Lung (tissue), 12 donors: Measurements from ENCODE around the gene ULK3. TPM values are rescaled to one million over a fixed set of nuclear protein-coding genes. Genes with fewer than 3 reads are reported as not detected.

Experiments
- ATAC-seq: fragments of 200-7000 bp; cut with Tn5 transposase; one replicate; pipeline ENCODE4 v1.9.1; 2020; ENCODE audit warnings: moderate number of reproducible peaks; ENCODE audit not compliant: insufficient read depth, low FRiP score
- DNase-seq, 3 donors: peaks; one replicate each; pipeline ENCODE4 v3.0.0-alpha.2; 2013 to 2017
- H3K27ac ChIP-seq, 2 donors: one replicate each; pipeline ENCODE4 v1.5.1; 2013; ENCODE audit warnings: mild to moderate bottlenecking in 2 of 2, moderate library complexity in 2 of 2, control low read depth in 1 of 2, inconsistent platforms in 1 of 2, low read depth in 1 of 2, low read length in 1 of 2
- H3K27me3 ChIP-seq, 3 donors: one replicate each; pipeline ENCODE4 v1.5.1; 2013; ENCODE audit warnings: low read length in 2 of 3; ENCODE audit not compliant: control insufficient read depth in 3 of 3, insufficient read depth in 3 of 3
- H3K36me3 ChIP-seq, 4 donors: one replicate each; pipeline ENCODE4 v1.5.1; 2013; ENCODE audit warnings: low read length in 4 of 4, mild to moderate bottlenecking in 1 of 4, moderate library complexity in 1 of 4; ENCODE audit not compliant: control insufficient read depth in 4 of 4, insufficient read depth in 4 of 4
- H3K4me1 ChIP-seq, 5 donors: one replicate each; pipeline ENCODE4 v1.5.1; 2013; ENCODE audit warnings: low read length in 5 of 5, mild to moderate bottlenecking in 2 of 5, moderate library complexity in 1 of 5; ENCODE audit not compliant: control insufficient read depth in 5 of 5, insufficient read depth in 5 of 5
- H3K4me3 ChIP-seq: one replicate; pipeline ENCODE4 v1.5.1; 2013; ENCODE audit warnings: mild to moderate bottlenecking, control low read depth, moderate library complexity
- H3K9ac ChIP-seq, 2 donors: one replicate each; pipeline ENCODE4 v1.5.1; 2013; ENCODE audit warnings: low read length in 2 of 2, control low read depth in 1 of 2; ENCODE audit not compliant: insufficient read depth in 1 of 2
- H3K9me3 ChIP-seq, 4 donors: one replicate each; pipeline ENCODE4 v1.5.1; 2013; ENCODE audit warnings: low read length in 3 of 4, mild to moderate bottlenecking in 1 of 4, moderate library complexity in 1 of 4; ENCODE audit not compliant: control insufficient read depth in 4 of 4, insufficient read depth in 3 of 4
- CTCF ChIP-seq: IDR thresholded peaks from 2 replicates; pipeline ENCODE4 v1.5.1; 2012; ENCODE audit warnings: mild to moderate bottlenecking; ENCODE audit errors: control extremely low read depth, extremely low read depth
- WGBS, 2 donors: extraction: QIAGEN DNeasy Blood & Tissue Kit; methylation state at CpG; one replicate each; pipeline ENCODE4 v1.1.7; 2013; 5-methylcytosine and 5-hydroxymethylcytosine counted together
- polyA plus RNA-seq, 2 donors: library from polyadenylated mRNA; stranded (reverse); fragments of 200-250 nt; gene quantifications; one replicate each; pipeline ENCODE4 v1.2.1, GENCODE V29; 2013
- total RNA-seq, 2 donors: library from RNA; depleted of rRNA in 1 of 2; stranded (reverse); fragments of >200 nt in 1 of 2; gene quantifications; one replicate each; pipeline ENCODE4 v1.2.1, GENCODE V29; 2014 to 2021
- donor health status: control.
- donor health status: control.
- donor health status: Bipolar disorder and iron deficiency.
- donor health status: healthy.
- donor health status: DM: yes; HTN: yes; CAD: no.

The ULK3 gene
- total and polyA plus RNA-seq, 4 donors: 20.6 to 54.5 (median 38.7) TPM

- WGBS, 2 donors: 80 to 88% methylated on average over 5 of the region's 5 CpGs
- H3K4me1 ChIP-seq: peaks cover 0 to 8% (median 0%) of the 10 kb centered on the region in 5 donors
- no peak overlapping the region for H3K9ac ChIP-seq
Measured at GRCh38 chr15:74809242-74809641, 33.7 kb downstream of the ULK3 start.

DNA sequence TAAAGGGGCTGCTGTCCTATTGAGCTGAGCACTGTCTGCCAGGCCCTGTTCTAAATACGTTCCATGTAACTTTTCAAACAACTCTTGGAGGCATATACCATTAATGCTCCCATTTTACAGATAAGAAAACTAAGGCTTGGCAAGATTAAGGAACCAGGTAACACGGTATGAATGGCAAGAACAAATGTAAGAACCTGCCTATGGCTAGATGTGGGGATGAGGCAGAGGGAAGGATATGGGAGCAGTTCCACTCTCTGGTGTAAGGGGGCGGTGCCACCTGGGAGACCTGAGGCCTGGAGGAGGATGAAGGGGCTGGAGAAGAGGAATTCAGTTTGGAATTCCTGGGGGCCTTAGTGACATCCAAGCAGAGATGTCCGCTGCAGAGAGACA, 34.1 kb downstream of the ULK3 start:
- Histone ChIP-seq H3K9ac (no peak overlapping the region), H3K27me3 (no peaks in the 10 kb centered on the region), H3K27ac (no peak overlapping the region), H3K9me3 (no peaks in the 10 kb centered on the region), H3K4me3 (no peak overlapping the region), H3K36me3 (peaks cover 0 to under 1% (median 0%) of the 10 kb centered on the region in 4 donors), H3K4me1 (peaks cover 0 to 8% (median 0%) of the 10 kb centered on the region in 5 donors)
- WGBS, 2 donors: 67 to 84% methylated on average over 4 of the region's 4 CpGs
- ATAC-seq (no peak), DNase-seq (no peak)
- no peak for TF ChIP-seq CTCF

More at GRCh38 chr15:74809242-74809641, 33.7 kb downstream of the ULK3 start:
- no peak overlapping the region for H3K27ac ChIP-seq
- no peak overlapping the region for H3K4me3 ChIP-seq
- no peak for TF ChIP-seq CTCF
- no peaks in the 10 kb centered on the region for H3K27me3 ChIP-seq
- no peak for DNase-seq
- no peaks in the 10 kb centered on the region for H3K9me3 ChIP-seq
- ATAC-seq: no peak
- no peaks in the 10 kb centered on the region for H3K36me3 ChIP-seq

DNA sequence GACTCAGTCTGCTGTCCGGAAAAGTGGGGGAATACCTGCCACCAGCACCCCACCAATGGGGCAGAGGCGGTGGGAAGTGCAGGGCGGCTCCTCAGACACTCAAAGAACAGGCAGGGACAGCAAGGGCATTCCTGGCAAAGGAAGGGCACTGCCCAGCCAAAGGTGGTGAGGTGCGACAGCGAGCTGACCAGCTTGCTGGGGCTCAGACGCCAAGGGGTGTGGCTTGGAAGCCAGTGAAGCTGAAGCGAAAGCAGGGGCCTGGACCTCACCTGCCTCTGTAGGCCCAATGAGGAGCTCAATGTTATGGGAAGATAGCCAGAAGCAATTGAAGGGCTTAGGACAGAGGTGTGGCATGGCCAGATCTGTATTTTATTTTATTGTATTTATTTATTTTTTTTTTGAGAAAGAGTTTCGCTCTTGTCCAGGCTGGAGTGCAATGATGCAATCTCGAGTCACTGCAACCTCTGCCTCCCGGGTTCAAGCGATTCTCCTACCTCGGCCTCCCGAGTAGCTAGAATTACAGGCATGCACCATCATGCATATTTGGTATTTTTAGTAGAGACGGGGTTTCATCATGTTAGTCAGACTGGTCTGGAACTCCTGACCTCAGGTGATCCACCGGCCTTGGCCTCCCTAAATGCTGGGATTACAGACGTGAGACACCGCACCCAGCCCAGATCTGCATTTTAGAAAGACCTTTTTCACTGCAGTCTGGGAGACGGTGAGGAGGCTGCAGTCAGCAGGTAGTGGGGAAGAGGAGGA, 34.7 kb downstream of the ULK3 start:
- DNase-seq: no peak
- Histone ChIP-seq H3K9ac (no peak overlapping the region), H3K27ac (peak overlapping the region in 1 of 2 donors; percentile 0), H3K36me3 (peaks cover 0 to 6% (median 3%) of the 10 kb centered on the region in 4 donors), H3K4me1 (peaks cover 0 to 8% (median 0%) of the 10 kb centered on the region in 5 donors), H3K9me3 (no peaks in the 10 kb centered on the region), H3K4me3 (no peak overlapping the region), H3K27me3 (no peaks in the 10 kb centered on the region)
- ATAC-seq: peak; percentile 31
- TF ChIP-seq CTCF: no peak
- 72 to 82% methylated on average over 18 of the region's 18 CpGs for WGBS, 2 donors
